DOHH2 (cell line): ENCODE measurements around the gene PAQR4.

ENCODE experiments used
- H3F3A ChIP-seq: fragments of 200-600 bp; sonication (generic), shearing (Covaris generic); 2 replicates; pipeline ENCODE4 v1.6.0; 2016; ENCODE audit warnings: antibody characterized with exemption, mild to moderate bottlenecking; ENCODE audit not compliant: control insufficient read depth, insufficient read depth
- H3K27ac ChIP-seq: fragments of 200-600 bp; sonication (generic); 2 replicates; pipeline ENCODE4 v1.5.1; 2014; ENCODE audit warnings: low read depth, mild to moderate bottlenecking, low read length, moderate library complexity
- H3K27me3 ChIP-seq: fragments of 200-600 bp; sonication (generic); 2 replicates; pipeline ENCODE4 v1.6.1; 2014; ENCODE audit warnings: mild to moderate bottlenecking, low read length, mixed read lengths; ENCODE audit not compliant: control insufficient read depth
- H3K36me3 ChIP-seq: fragments of 200-600 bp; sonication (generic); 2 replicates; pipeline ENCODE4 v1.6.1; 2014; ENCODE audit warnings: mild to moderate bottlenecking, low read length, moderate library complexity, mixed read lengths; ENCODE audit not compliant: control insufficient read depth
- H3K4me1 ChIP-seq: fragments of 200-600 bp; sonication (generic); 2 replicates; pipeline ENCODE4 v1.6.1; 2014; ENCODE audit warnings: mild to moderate bottlenecking, low read length, mixed read lengths; ENCODE audit not compliant: control insufficient read depth
- H3K4me2 ChIP-seq: fragments of 200-600 bp; sonication (generic); 2 replicates; pipeline ENCODE4 v1.6.0; 2014; ENCODE audit warnings: mild to moderate bottlenecking, low read length, moderate library complexity
- H3K4me3 ChIP-seq: fragments of 200-600 bp; sonication (generic); 2 replicates; pipeline ENCODE4 v1.5.1; 2014; ENCODE audit warnings: mild to moderate bottlenecking, low read length, mixed read lengths
- H3K79me2 ChIP-seq: fragments of 200-600 bp; sonication (generic); 2 replicates; pipeline ENCODE4 v1.6.1; 2014; ENCODE audit warnings: mild to moderate bottlenecking, low read length, mixed read lengths; ENCODE audit not compliant: control insufficient read depth
- H3K9me2 ChIP-seq: fragments of 200-600 bp; sonication (generic); replicated peaks from 2 replicates; pipeline ENCODE4 v1.6.1; 2014; ENCODE audit warnings: mild to moderate bottlenecking, low read length, mixed read lengths; ENCODE audit not compliant: control insufficient read depth
- H3K9me3 ChIP-seq: fragments of 200-600 bp; sonication (generic); 2 replicates; pipeline ENCODE4 v1.6.1; 2014; ENCODE audit warnings: antibody characterized with exemption, low read length, mixed read lengths; ENCODE audit not compliant: control insufficient read depth, insufficient read depth
- H4K20me1 ChIP-seq: fragments of 200-600 bp; sonication (generic); 2 replicates; pipeline ENCODE4 v1.6.0; 2014; ENCODE audit warnings: low read depth, mild to moderate bottlenecking, antibody characterized with exemption, low read length, moderate library complexity; ENCODE audit not compliant: control insufficient read depth, insufficient read depth
- CTCF ChIP-seq: fragments of 200-600 bp; sonication (generic); IDR thresholded peaks from one replicate; pipeline ENCODE4 v1.5.1; 2014; ENCODE audit warnings: antibody characterized with exemption, mild to moderate bottlenecking, low read depth, low read length; ENCODE audit not compliant: poor library complexity, severe bottlenecking
- EZH2phosphoT487 ChIP-seq: fragments of 200-600 bp; sonication (generic); IDR thresholded peaks from 2 replicates; pipeline ENCODE4 v1.6.1; 2017; ENCODE audit warnings: borderline replicate concordance, mild to moderate bottlenecking, antibody characterized with exemption, low read length, moderate library complexity, mixed read lengths

PAQR4 gene

DNA sequence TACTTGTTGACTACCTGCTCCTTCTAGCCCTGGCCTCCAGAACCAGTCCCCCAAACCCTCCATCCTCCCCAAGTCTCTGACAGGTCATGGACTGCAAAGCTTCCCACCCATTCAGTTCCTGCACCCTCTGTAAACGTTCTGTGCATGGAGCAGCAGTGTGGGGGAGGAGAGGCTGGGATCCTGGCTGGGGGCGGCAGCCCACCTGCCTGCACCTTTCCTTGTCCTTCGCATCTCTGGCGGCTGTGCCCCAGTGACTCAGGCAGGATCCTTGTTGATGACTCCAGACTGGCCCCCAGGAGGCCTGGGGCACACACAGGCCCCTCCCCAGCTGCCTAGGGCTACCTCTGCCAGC is 12.7 kb downstream of the PAQR4 start:
- Histone ChIP-seq H3K9me3 (no peaks in the 10 kb centered on the region), H3K4me2 (no peak overlapping the region), H3K27ac (no peak overlapping the region), H4K20me1 (peaks cover 6% of the 10 kb centered on the region; the same call in 1 of the 2 replicates), H3K9me2 (no peaks in the 10 kb centered on the region), H3K4me1 (peaks cover 50% of the 10 kb centered on the region), H3F3A (peaks cover 6% of the 10 kb centered on the region), H3K79me2 (peaks cover 44% of the 10 kb centered on the region), H3K36me3 (peaks cover 30% of the 10 kb centered on the region), H3K27me3 (peaks cover 4% of the 10 kb centered on the region; the same call in 1 of the 2 replicates), H3K4me3 (no peak overlapping the region)
- no peak for TF ChIP-seq CTCF

GRCh38 chr16:2982402-2982801 is 13.3 kb downstream of the PAQR4 start:
- Histone ChIP-seq H3K4me3 (no peak overlapping the region), H3K36me3 (peaks cover 25% of the 10 kb centered on the region), H4K20me1 (peaks cover 6% of the 10 kb centered on the region; the same call in 1 of the 2 replicates), H3K9me3 (no peaks in the 10 kb centered on the region), H3K79me2 (peaks cover 39% of the 10 kb centered on the region), H3K27me3 (peaks cover 5% of the 10 kb centered on the region; the same call in 1 of the 2 replicates), H3K9me2 (no peaks in the 10 kb centered on the region), H3K4me2 (peak overlapping the region; percentile 56; the same call in 1 of the 2 replicates), H3F3A (peaks cover 6% of the 10 kb centered on the region), H3K27ac (no peak overlapping the region), H3K4me1 (peaks cover 46% of the 10 kb centered on the region)
- TF ChIP-seq EZH2phosphoT487 (no peak), CTCF (no peak)

GRCh38 chr16:2983706-2984136 is 14.6 kb downstream of the PAQR4 start:
- peaks cover 12% of the 10 kb centered on the region for H3K36me3 ChIP-seq
- peaks cover 6% of the 10 kb centered on the region for H3F3A ChIP-seq
- no peaks in the 10 kb centered on the region for H3K9me2 ChIP-seq
- H4K20me1 ChIP-seq = no peaks in the 10 kb centered on the region
- H3K4me3 ChIP-seq = peak overlapping the region; percentile 60
- H3K27ac ChIP-seq = no peak overlapping the region
- H3K4me2 ChIP-seq = peak overlapping the region; percentile 56
- H3K27me3 ChIP-seq = peaks cover 12% of the 10 kb centered on the region; the same call in 1 of the 2 replicates
- no peaks in the 10 kb centered on the region for H3K9me3 ChIP-seq
- TF ChIP-seq EZH2phosphoT487 (no peak), CTCF (peak; percentile 87)
- peaks cover 26% of the 10 kb centered on the region for H3K79me2 ChIP-seq
- peaks cover 33% of the 10 kb centered on the region for H3K4me1 ChIP-seq

GRCh38 chr16:2985462-2985861 is 16.3 kb downstream of the PAQR4 start:
- Histone ChIP-seq H3K9me3 (no peaks in the 10 kb centered on the region), H3F3A (peaks cover 6% of the 10 kb centered on the region), H3K79me2 (peaks cover 11% of the 10 kb centered on the region), H3K4me1 (peaks cover 30% of the 10 kb centered on the region), H4K20me1 (no peaks in the 10 kb centered on the region), H3K36me3 (no peaks in the 10 kb centered on the region), H3K27me3 (peaks cover 29% of the 10 kb centered on the region; the same call in 1 of the 2 replicates), H3K4me2 (no peak overlapping the region), H3K4me3 (no peak overlapping the region), H3K27ac (no peak overlapping the region), H3K9me2 (no peaks in the 10 kb centered on the region)
- TF ChIP-seq CTCF (no peak), EZH2phosphoT487 (no peak)
